Activated naive CD4-positive, alpha-beta T cell treated with anti-CD3 and anti-CD28 coated beads, Interleukin-2, amount 10 ng/mL, durations not matched to agents 7 days and 5 days (primary cell): ENCODE measurements around the gene COPS6.
A peak's percentile ranks its signal among the peaks of the same experiment; 100 is the strongest.

Experiments used
- CTCF ChIA-PET: fragments of 350-600 bp; sonication (Branson Sonifier 250); formaldehyde crosslinking; loops from one replicate; lab custom pipeline; 2021; ENCODE audit warnings: antibody characterized with exemption; lab: Charles Lee
- DNase-seq: peaks from one replicate; pipeline ENCODE4 v3.0.0-alpha.2; 2020
- H3K27ac Mint-ChIP-seq: one replicate; pipeline ENCODE4 v1.8.0; 2021; ENCODE audit warnings: mild to moderate bottlenecking, moderate library complexity, mixed read lengths
- H3K27me3 Mint-ChIP-seq: one replicate; pipeline ENCODE4 v1.8.0; 2021; ENCODE audit warnings: mild to moderate bottlenecking, mixed read lengths
- H3K36me3 Mint-ChIP-seq: one replicate; pipeline ENCODE4 v1.8.0; 2021; ENCODE audit warnings: mixed read lengths
- H3K4me1 Mint-ChIP-seq: one replicate; pipeline ENCODE4 v1.8.0; 2021; ENCODE audit warnings: mixed read lengths
- H3K4me3 Mint-ChIP-seq: one replicate; pipeline ENCODE4 v1.8.0; 2021; ENCODE audit warnings: mild to moderate bottlenecking, moderate library complexity, mixed read lengths
- H3K9me3 Mint-ChIP-seq: one replicate; pipeline ENCODE4 v1.8.0; 2021; ENCODE audit warnings: mixed read lengths

The COPS6 gene

GRCh38 chr7:100130608-100131453, 42.1 kb downstream of the COPS6 start:
- Mint-ChIP-seq H3K9me3 (no peaks in the 10 kb centered on the region), H3K27me3 (peaks cover 11% of the 10 kb centered on the region), H3K27ac (no peak overlapping the region), H3K36me3 (no peaks in the 10 kb centered on the region), H3K4me3 (peak overlapping the region; percentile 15), H3K4me1 (peaks cover 41% of the 10 kb centered on the region)
- peak; percentile 91 for DNase-seq
- CTCF ChIA-PET = interaction anchor here (0.6 to 5.0 kb wide), 14 partner anchors 10 to 1220 kb away, joined by 3 to 46 read pairs (median 3); partner anchors contain the start of gene AP4M1

GRCh38 chr7:100132126-100132525, 43.4 kb downstream of the COPS6 start:
- CTCF ChIA-PET = interaction anchor here (0.6 to 5.0 kb wide), 28 partner anchors 8 to 457 kb away, joined by 3 to 46 read pairs (median 5); partner anchors contain the start of genes AP4M1 and MCM7
- H3K27ac Mint-ChIP-seq = no peak overlapping the region
- H3K4me3 Mint-ChIP-seq = no peak overlapping the region
- DNase-seq = no peak
- H3K4me1 Mint-ChIP-seq = peaks cover 34% of the 10 kb centered on the region
- H3K9me3 Mint-ChIP-seq = no peaks in the 10 kb centered on the region
- H3K27me3 Mint-ChIP-seq = peaks cover 16% of the 10 kb centered on the region
- no peaks in the 10 kb centered on the region for H3K36me3 Mint-ChIP-seq

- Mint-ChIP-seq H3K4me3 (no peak overlapping the region), H3K27ac (no peak overlapping the region)
- CTCF ChIA-PET = interaction anchor here (0.6 to 5.0 kb wide), 39 partner anchors 9 to 456 kb away, joined by 3 to 46 read pairs (median 5); partner anchors contain the start of genes AP4M1 and MCM7
Observed at GRCh38 chr7:100132697-100133151, 44.0 kb downstream of the COPS6 start.

GRCh38 chr7:100137851-100138760, 49.3 kb downstream of the COPS6 start:
- no peaks in the 10 kb centered on the region for H3K36me3 Mint-ChIP-seq
- H3K27me3 Mint-ChIP-seq = peaks cover 16% of the 10 kb centered on the region
- no peak overlapping the region for H3K4me3 Mint-ChIP-seq
- H3K4me1 Mint-ChIP-seq = peaks cover 19% of the 10 kb centered on the region
- no peak for DNase-seq
- CTCF ChIA-PET = interaction anchor here (0.7 to 1.7 kb wide), 6 partner anchors 10 to 270 kb away, joined by 3 to 13 read pairs (median 4); partner anchors contain the start of gene LAMTOR4
- H3K9me3 Mint-ChIP-seq = no peaks in the 10 kb centered on the region
- peak overlapping the region; percentile 68 for H3K27ac Mint-ChIP-seq

More at GRCh38 chr7:100132697-100133151, 44.0 kb downstream of the COPS6 start:
- no peaks in the 10 kb centered on the region for H3K9me3 Mint-ChIP-seq
- peaks cover 36% of the 10 kb centered on the region for H3K4me1 Mint-ChIP-seq
- peaks cover 16% of the 10 kb centered on the region for H3K27me3 Mint-ChIP-seq
- peak; percentile 81 for DNase-seq
- no peaks in the 10 kb centered on the region for H3K36me3 Mint-ChIP-seq

- Mint-ChIP-seq H3K27me3 (peaks cover 8% of the 10 kb centered on the region), H3K27ac (no peak overlapping the region), H3K9me3 (no peaks in the 10 kb centered on the region), H3K4me1 (peaks cover 19% of the 10 kb centered on the region), H3K36me3 (no peaks in the 10 kb centered on the region), H3K4me3 (no peak overlapping the region)
- CTCF ChIA-PET = interaction anchor here (1.1 to 2.0 kb wide), 2 partner anchors 9 to 76 kb away, joined by 3 to 10 read pairs; no protein-coding TSS in a partner anchor
- no peak for DNase-seq
Observed at GRCh38 chr7:100141555-100141949, 52.8 kb downstream of the COPS6 start.
